ENCODE results near the gene CCND2.

CCND2 gene

DNA sequence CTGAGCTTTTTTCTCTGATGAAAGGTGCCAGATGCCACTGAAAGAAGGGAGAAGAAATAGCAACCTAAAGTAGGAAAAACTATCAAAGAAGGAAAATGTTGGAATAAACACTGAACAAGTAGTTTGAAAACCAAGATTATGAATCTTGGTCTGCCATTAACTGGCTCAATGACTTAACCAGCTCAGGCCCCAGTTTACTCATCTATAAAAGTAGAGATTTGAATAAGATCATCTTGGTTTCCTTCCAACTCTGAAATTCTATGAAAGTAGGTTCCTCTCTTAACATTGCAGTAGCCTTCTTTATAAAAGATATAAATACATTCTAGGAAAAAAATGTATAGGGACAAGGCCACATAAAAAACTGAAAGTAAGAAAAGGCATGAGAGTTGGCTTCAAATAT is 16.1 kb upstream of the CCND2 start:
- DNase-seq, result no peak

GRCh38 chr12:4259099-4259498 is 14.5 kb upstream of the CCND2 start:
- DNase-seq, result no peak

DNA sequence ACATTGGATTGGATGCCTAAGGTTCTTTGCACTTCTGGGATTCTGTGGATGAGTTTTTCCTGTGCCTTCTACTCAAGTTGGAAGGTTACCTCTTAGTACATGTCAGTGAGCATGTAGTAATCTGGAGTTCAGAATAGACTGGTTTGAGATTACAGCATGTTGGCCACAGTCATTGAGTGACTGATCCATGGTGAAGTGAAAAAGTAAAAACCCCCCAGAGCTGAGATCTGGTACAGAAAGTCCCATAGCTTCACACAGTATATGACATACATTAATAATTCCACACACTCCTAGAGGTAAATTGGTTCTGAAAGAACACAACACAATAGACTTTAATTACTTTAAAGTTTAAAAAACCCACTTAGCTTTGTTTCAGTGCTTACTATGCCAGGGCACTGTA is 11.9 kb upstream of the CCND2 start:
- no peak for DNase-seq

- no peak for DNase-seq
These were observed 8.3 kb upstream of the CCND2 start for GRCh38 chr12:4265280-4265679.

GRCh38 chr12:4266990-4267389 is 6.6 kb upstream of the CCND2 start:
- no peak for DNase-seq

DNA sequence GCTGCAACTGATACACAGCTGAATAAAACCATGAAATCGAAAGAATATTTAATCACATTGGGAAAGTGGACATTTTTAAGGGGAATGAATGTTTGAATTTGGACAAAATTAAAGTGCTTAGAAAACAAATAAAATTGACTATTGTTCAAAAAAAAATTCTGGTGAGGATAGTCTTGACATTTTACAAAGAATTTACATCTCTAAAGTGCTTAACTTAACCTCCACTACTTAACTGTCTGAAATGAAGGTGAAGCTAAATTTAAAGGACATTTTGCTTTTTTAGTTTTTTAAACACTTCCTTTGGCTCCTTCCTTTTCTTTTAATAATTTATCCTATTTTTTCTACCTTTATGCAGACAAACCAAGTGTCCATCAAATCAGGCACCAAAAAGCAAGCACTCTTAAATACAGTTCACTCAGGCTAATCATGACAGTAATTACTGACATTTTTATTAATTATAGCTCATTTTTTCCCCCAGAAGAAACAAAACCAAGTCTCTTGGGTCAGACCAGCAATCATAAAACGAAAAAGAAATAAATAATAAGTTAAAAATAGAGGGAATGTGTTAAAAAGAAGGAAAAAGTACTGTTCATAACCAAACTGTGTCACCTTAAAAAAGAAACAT is 5.7 kb upstream of the CCND2 start:
- DNase-seq, result no peak

GRCh38 chr12:4268329-4269181 is 5.0 kb upstream of the CCND2 start:
- no peak for DNase-seq

GRCh38 chr12:4269279-4269991 is 4.1 kb upstream of the CCND2 start:
- no peak for DNase-seq

DNA sequence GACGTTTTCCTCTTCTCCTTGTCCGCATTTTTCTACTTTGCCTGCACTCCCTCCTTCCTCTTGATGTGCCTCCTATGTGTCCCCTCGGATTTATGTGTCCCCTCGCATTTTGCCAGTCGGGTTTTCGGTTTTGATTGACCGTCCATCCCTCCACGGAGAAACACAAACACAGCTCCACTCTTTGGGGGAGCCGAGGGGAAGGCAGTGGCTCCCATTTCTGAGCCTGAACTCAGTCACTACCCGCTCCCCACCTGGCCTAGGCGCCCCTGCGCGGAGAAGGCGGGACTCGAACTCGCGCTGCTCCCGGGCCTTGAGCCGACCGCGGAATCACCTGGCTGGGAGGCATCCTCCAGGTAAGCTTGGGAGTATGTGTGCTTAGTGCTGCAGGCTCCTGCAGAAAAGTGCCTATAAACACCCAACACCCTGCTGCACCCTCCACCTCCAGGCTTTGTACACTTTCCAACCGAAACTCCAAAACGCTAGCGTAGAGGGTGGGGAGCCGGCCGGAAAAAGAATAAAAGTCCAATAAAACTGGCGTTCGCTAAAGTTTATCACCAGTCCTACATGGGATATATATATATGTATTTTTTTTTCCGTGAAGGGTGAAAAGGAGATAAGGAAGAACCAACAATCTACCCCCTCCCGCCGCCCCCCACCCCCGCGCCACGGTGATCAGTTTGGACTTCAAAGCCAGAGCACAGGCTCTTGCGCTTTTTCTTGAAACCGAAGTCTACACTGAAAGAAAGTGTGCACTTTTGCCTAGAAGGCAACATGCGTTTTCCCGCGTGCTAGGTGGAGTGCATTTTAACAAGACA is 3.3 kb upstream of the CCND2 start:
- no peak for DNase-seq

DNA sequence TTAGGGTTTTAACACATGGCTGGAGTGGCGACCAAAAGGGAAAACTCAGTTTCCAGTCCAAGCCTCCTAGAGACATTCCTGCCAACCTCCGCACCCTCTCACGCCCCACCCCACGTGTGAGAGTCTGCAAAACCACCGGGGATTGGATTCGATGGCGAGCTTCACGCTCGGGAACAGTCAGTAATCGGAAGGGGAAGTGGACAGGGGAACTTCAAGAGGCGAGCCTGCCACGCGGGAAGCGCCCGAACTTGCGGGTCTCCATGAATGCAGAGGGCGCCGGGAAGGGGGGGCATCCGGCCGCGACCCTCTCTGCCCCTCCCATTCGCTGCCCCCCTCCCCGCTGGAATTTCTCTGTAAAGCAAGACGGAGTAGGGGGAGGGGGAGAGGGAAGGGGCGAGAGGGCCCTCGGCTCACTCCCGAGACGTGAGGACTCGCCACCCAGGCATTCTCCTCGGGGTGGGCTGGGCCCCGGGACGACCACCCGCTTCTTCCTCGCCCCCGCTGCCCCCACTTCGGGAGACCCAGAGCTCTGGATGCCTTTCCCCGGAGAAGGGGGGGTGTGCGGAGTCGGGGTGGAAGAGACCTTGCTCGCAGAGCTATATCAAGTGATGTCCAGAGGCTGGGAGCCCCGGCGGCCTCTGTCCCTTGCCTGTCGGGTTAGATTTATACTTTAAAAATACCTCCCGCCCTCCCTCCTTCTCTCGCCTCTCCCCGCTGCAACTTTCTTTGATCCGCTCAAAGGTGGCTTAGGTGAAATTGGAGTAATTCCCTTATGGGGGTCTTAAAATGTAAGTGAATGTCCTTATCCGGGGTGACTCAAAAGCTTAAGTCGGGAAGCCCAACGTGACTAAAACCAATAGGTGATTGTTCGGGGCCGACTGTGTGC is 2.5 kb upstream of the CCND2 start:
- peak; percentile 57 for DNase-seq

GRCh38 chr12:4271717-4272423 is 1.7 kb upstream of the CCND2 start:
- DNase-seq, result peak; percentile 78

GRCh38 chr12:4272424-4273272 is 914 bp upstream of the CCND2 start:
- no peak for DNase-seq

GRCh38 chr12:4273273-4273651 is 300 bp upstream of the CCND2 start:
- DNase-seq, result no peak

DNA sequence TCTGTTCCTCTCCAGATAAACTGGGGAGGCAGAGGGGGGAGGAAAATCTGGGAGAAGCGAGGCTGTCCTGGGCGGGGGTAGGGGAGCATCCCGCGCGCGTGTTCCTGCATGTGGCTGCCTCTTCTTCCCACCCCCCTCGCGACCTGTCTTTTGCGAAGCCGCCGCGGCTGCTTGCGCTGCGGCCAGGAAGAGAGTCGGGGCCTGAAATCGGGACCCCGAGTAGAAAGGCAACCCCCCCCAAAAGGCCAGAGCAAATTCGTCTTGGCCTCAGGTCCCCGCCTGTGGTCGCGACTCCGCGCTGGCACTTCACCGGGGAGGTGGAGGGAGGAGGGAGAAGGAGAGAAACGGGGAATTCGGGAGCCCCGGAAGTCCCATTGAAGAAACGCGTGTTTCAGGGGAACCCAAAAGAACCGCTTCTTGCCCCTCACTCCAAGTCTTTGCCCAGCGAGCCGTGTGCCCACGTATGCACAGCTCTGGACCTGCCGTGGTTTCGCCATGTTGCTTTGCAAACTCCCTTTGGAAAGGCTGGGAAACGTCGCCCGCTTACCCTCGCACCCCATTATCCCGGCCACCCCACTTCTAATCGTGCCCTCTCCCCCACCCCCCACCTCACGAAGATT is 944 bp downstream of the CCND2 start:
- no peak for DNase-seq

GRCh38 chr12:4275016-4275869 is 1.7 kb downstream of the CCND2 start:
- DNase-seq, result no peak

DNA sequence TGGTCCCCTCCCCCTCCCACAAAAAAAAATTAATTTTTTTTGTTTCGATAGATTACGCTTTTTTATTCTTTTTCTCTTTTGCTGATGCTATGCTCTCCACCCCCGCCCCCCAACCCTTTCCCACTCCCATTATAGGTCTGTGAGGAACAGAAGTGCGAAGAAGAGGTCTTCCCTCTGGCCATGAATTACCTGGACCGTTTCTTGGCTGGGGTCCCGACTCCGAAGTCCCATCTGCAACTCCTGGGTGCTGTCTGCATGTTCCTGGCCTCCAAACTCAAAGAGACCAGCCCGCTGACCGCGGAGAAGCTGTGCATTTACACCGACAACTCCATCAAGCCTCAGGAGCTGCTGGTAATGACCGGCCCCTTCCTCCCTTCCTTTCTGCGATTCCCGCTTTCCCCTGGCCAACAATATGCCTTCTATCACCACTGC is 2.3 kb downstream of the CCND2 start:
- DNase-seq, result no peak

GRCh38 chr12:4276524-4277204 is 3.1 kb downstream of the CCND2 start:
- peak; percentile 60 for DNase-seq

DNA sequence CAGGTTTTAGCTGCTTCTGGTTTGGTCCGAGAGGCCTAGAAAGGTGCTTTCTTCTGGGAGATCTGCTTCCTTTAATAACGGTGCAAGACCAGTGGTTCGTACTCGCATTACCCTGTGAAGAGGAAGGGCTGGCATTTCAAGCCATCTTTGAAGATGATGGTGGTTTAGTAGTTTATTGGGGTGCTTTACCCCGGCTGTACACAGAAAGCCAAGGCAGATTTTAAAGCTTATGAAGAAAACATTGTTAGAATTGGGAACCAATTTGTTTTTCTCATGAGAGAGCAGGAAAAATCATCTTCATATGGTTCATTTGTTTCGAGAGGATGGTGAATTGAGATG is 3.6 kb downstream of the CCND2 start:
- DNase-seq, result no peak

Measured in 8988T (cell line).